NOMO-1 treated with dmso at 0.1 percent for 144 hours (cell line): Measurements from ENCODE around the gene DENND1A.
"Not testable (repeated sequence)": the region's sequence is repeated elsewhere in the genome, so short reads cannot be mapped to it uniquely, and the experiment has no call there.

Experiments used
- DNase-seq: peaks from one replicate; lab custom pipeline; 2025; ENCODE audit not compliant: unreplicated experiment; lab: John Stamatoyannopoulos, UW

Gene DENND1A, protein sequence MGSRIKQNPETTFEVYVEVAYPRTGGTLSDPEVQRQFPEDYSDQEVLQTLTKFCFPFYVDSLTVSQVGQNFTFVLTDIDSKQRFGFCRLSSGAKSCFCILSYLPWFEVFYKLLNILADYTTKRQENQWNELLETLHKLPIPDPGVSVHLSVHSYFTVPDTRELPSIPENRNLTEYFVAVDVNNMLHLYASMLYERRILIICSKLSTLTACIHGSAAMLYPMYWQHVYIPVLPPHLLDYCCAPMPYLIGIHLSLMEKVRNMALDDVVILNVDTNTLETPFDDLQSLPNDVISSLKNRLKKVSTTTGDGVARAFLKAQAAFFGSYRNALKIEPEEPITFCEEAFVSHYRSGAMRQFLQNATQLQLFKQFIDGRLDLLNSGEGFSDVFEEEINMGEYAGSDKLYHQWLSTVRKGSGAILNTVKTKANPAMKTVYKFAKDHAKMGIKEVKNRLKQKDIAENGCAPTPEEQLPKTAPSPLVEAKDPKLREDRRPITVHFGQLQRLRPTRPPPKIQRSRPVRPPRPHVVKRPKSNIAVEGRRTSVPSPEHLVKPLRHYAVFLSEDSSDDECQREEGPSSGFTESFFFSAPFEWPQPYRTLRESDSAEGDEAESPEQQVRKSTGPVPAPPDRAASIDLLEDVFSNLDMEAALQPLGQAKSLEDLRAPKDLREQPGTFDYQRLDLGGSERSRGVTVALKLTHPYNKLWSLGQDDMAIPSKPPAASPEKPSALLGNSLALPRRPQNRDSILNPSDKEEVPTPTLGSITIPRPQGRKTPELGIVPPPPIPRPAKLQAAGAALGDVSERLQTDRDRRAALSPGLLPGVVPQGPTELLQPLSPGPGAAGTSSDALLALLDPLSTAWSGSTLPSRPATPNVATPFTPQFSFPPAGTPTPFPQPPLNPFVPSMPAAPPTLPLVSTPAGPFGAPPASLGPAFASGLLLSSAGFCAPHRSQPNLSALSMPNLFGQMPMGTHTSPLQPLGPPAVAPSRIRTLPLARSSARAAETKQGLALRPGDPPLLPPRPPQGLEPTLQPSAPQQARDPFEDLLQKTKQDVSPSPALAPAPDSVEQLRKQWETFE

DNA sequence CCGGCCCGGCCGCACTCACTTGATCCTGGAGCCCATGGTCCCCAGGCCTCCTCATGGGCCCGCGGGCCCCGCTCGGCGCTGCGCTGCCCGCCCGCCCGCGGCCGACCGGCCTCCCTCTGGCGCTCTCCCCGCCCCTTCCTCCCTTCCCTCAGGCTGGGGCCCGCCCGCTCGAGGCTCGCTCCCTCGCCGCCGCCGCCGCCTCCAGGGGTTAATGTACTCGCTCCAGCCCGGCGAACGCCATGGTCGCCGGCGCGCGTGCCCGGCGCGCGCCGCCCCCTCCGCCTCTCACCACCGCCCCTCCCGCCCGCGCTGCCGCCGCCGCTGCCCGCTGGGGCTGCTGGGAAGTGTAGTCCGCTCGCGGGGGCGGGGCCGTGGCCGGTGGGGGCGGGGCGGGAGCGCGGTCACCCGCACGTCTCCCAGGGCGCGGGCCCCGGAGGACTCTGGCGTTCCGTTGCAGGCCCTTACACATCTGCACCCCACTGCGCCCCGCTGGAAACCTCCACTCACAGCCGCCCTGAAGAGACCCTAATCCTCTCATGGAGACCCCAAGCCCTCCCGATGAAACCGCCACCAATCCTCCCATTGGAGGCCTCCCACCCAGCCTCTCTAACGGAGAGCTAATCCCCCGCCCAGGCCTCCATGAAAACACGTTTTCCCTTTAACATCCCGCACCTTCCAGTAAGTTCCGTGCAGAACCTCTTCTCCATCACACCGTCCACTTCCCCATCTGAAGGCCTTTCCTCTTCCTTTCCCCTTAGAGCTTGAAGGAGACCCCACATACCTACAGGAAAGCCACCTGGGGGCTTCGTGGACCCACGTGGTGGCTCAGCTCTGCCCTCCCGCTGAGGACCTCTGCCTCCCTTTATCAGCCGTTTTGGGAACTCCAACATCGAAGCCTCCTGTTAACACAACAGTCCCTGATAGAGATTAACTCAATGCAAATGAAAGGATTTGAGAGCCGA, at the start of gene DENND1A:
Gene DENND1A (minus strand): TSS at position 257 of the 962 bp plus-strand sequence. CDS start 221 bp downstream, at position 36.
- peak; percentile 89 for DNase-seq

DNA sequence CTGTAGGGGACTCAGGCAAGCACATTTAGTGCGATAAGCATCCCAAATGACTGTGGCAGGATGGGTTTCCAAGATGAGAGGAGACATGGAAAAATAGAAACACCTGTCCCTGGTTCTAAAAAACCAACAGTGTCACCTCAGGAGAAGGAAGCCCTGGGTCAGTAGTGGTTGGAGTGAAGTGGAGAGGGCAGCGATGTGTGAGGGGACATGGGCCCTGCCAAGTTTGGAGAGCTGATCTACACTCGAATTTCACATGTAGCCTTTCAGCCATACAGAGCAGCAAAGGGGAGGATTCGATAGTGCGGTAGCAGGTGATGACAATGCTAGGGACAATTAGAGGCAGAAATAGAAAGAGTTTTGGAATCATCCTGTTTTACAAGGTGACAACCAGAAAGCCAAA, 49.1 kb upstream of the DENND1A start:
- DNase-seq, result no peak

DNA sequence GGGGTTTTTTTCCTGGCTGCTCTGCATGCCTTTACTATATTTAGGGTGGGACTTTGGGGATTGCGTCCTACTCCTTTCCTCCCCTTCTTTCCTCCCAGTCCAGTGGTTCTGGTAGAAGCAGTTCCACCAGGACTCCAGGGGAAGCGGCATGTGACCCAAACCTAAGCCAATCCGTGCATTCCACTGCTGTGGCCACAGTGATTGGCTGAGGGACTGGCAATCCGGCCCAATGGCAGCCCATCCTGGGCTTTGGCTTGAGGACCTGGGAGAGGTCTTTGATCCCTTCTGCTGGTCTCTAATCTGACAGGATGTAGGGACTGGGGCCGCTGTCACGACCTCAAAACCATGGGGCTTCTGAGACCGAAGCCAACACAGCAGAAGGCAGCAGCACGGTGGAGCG, 46.7 kb upstream of the DENND1A start:
- not testable (repeated sequence) for DNase-seq

DNA sequence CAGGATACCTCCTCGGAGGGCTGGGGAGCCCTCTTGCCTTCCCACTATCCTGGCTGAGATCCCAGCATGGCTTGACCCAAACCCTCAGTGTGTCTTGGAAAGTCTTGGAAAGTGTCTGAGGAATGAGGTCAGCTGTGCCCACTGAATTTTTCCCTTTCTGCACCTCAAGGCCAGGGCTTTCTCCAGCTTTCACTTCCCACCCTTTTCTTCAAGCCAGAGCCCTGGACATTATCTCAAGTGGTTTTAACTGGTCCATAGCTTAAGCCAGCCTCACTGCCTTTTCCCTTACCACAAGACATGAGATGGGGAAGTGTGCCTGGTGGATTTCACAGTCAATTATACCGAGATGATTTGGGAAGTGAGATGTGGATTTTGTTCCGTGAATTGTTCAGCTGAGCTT, 45.9 kb upstream of the DENND1A start:
- DNase-seq, result no peak

DNA sequence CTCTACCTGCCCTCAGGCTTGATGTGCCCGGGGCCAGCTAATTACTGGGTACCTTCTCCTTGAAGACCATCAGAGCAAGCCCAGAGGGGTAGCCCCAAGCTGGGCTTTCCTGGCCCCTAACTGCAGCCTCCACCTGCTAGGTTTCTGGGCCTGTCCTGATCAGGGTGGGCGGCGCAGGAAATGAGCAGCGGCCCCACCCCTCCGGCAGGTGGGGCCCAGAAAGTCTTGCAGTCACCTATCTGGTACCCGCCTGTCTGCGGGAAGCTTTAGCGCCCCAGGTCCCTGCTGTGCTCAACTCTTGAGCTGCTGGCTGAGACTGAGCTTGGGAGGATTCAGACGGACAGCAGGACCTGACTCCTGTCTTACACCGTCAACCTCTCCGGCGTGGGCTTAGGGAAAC, 44.5 kb upstream of the DENND1A start:
- DNase-seq, result no peak

DNA sequence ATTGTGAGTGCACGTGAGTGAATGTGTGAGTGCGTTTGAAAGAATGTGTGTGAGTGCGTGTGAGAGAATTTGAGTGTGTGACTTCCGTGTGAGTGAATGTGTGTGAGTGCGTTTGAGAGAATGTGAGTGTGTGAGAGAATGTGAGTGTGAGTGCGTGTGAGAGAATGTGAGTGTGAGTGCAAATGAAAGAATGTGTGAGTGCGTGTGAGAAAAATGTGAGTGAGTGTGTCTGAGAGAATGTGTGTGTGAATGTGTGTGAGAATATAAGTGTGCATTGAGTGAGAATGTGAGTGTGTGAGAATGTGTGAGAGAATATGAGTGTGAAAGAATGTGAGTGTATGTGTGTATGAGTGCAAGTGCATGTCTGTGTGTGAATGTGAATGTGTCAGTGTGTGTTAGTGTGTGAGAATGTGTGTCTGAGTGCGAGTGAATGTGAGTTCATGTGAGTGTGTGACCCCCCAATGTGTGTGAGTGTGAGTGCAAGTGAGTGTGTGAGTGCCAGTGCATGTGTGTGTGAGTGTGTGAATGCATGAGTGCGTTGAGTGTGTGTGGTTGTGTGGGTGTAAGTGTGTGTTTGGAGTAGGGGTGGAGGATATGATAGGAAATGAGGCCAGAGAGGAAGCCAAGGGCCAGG, 43.8 kb upstream of the DENND1A start:
- DNase-seq, result no peak

DNA sequence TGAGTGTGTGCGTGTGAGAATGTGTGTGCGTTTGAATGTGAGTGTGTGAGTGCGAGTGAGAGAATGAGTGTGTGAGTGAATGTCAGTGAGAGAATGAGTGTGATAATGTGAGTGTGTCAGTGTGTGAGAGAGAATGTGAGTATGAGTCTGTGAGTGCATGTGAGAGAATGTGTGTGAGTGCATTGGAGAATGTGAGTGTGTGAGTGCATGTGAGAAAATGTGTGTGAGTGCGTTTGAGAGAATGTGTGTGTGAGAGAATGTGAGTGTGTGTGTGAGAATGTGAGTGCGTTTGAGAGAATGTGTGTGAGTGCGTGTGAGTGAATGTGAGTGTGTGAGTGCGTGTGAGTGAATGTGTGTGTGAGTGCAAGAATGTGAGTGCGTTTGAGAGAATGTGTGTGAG, 42.7 kb upstream of the DENND1A start:
- no peak for DNase-seq

DNA sequence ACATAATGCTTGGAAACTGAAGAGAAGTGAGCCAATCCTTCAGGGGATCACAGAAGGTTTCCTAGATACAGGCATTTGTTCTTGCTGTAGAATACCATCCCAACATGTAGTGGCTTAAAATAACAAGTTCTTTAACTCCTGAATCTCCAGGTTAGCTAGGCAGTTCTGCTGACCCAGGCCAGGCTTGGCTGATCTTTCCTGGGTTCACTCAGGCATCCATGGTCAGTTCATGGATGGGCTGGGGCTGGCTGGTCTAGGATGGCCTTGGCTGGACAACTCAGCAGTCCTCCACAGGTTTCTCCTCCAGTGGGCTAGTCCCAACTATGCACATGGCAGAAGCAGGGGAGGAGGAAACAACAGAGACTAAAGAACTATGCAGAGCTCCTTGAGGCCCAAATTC, 37.4 kb upstream of the DENND1A start:
- DNase-seq, result no peak

DNA sequence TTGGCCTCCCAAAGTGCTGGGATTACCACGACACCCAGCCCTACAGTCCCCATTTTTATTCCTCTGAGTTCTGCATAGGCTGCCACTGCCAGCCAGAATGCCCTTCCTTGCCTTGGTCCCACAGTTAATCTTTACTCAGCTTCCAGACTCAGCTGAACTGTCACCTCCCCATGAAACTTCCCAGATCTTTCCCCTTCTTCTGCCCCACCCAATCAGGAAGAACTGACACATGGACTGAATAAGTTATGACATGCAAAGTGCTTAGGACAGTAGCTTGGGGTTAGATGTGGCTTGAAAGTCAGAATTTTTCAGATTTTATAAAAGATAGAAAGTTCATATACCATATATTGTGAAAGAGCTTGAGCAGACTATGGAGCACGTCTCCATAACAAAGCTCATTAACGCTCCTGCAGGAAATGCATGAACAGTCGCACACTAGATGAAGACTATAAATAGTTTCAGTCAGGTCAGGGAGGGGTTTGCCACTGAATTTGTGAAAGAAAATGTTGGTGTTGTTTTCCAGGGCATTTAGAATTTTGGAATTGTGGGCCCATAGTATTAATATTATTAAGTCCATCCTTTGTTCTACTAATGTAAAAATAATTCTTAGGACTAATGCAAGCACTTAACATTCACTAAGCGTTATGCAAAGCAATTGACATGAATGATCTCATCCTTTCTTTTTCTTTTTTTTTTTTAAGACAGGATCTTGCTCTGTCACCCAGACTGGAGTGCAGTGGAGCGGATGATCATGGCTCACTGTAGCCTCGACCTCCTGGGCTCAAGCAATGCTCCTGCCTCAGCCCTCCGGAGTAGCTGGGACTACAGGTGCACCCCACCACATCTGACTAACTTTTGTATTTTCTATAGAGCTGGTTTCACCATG, 36.1 kb upstream of the DENND1A start:
- DNase-seq, result no peak

DNA sequence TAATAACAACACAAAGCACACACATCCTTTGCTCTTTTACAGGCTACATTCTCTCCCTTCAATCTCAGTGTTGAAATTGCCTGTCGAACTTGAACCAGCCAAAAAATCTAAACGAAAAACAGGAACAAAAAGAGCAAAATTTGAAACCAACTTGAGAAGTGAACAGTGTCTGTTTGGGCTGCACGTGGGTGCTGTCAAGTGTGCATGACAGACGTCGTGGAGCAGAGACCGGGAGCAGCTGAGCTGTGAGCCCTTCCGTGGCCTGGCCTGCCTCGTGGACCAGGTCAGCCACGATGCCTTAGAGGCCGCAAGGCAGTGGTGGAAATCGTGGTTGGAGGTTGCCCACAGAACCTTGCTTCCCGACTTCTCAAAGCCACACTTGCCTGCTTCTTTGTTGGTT, 34.8 kb upstream of the DENND1A start:
- peak; percentile 8 for DNase-seq

DNA sequence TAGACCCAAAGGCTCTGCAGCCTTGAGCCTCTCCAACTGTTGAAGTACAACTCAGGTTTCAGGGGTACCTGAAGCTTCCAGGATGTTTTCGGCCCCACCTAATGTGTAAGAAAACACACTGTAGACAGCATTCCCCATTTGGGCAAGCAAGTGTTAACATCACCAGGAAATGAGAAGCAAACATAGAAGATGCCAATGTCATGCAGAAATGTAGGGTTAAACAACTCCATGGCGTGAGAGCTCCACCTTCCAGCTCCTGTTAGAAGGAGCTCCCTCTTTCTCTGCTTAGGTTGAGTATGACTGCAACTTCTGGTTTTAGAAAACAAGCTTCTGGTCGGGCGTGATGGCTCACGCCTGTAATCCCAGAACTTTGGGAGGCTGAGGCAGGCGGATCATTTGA, 31.0 kb upstream of the DENND1A start:
- no peak for DNase-seq

DNA sequence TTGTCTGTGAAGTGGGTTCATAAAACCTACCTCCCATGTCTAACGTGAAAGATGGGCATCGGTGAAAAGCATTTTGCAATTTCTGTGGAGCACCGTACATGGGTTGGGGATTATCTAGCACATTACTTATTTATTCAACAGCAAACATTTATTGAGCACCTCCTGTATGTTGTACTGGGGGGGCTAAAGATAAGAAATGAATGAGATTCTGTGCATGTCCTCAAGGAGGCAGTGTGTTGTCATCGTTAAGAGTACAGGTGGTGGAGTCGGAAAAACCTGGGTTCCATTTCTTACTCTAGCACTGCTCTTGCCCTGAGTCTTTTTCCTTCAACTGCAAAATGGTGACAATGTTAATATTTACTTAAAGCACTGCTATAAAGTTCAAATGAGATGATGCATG, 30.4 kb upstream of the DENND1A start:
- no peak for DNase-seq

DNA sequence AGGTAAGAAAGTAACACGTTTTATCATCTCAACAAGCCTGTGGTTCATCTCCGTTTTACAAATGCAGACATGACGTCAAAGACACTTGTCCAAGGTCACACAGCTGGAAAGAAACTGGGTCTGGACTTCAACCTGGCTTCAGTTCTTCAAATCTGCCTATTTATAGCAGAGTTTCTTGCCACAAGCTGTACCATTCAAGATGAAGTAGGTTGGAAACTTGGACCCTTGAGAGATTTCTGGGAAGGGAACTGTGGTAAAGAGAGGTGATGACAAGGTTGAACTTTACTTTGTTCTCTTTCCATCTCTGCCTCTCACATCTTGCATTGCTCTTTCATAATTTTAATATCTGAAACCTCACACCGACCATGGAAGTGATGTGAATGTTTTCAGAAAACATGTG, 29.9 kb upstream of the DENND1A start:
- no peak for DNase-seq

DNA sequence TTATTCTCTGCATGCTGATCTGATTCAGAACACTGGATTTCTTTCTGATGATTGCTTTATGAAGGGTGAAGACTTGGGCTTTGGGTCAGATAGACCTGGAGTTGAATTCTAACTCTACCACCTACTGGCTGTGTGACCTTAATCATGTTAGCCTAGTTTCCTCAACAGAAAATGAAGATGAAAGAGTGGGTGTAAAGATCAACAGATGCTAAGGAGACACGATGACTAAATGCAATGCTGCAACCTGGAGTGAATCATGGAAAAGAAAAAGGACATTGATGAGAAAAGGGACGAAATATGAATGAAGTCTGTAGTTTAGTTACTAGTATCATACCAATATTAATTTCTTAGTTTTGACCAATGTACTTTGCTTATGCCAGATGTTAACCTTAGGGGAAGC, 27.8 kb upstream of the DENND1A start:
- no peak for DNase-seq

DNA sequence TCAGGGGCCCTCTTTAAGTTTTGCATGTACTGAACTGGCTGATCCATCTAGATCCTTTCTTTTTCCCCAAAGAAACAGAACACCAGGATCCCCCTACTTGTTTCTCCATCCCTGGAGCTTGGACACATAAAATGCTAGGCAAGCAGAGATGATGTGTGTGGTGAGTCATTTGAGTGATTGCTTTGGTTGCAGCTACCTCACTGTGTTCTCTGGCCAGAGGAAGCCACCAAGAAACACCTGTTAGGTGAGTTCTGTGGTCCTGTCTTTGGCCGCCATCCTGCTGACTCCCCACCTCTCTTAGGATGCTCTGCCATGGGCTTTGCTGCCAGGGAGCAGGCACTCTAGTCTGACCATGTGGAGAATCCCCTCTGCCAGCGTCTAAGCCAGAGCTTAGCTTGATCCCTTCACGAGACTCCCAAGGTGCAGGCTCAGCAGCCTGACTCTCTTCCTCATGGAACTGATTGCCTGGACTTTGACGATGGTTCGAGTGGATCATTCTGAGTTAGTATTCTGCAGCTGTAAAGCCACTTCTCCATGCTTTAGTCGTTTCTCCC, 27.3 kb upstream of the DENND1A start:
- DNase-seq, result no peak

DNA sequence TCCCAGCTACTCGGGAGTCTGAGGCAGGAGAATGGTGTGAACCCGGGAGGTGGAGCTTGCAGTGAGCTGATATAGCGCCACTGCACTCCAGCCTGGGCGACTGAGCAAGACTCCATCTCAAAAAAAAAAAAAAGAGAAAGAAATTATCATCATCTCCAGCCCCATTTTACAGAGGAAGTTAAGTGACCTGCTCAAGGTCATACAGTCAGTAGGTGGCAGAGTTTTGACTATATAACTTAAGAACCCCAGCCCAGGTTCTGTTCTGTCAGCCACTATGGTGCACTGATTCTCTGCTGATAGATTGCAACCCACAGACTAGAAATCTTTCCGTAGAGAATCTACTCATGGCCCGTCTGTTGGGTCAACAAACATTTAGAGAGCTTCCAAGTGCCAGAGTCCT, 25.7 kb upstream of the DENND1A start:
- DNase-seq, result no peak

DNA sequence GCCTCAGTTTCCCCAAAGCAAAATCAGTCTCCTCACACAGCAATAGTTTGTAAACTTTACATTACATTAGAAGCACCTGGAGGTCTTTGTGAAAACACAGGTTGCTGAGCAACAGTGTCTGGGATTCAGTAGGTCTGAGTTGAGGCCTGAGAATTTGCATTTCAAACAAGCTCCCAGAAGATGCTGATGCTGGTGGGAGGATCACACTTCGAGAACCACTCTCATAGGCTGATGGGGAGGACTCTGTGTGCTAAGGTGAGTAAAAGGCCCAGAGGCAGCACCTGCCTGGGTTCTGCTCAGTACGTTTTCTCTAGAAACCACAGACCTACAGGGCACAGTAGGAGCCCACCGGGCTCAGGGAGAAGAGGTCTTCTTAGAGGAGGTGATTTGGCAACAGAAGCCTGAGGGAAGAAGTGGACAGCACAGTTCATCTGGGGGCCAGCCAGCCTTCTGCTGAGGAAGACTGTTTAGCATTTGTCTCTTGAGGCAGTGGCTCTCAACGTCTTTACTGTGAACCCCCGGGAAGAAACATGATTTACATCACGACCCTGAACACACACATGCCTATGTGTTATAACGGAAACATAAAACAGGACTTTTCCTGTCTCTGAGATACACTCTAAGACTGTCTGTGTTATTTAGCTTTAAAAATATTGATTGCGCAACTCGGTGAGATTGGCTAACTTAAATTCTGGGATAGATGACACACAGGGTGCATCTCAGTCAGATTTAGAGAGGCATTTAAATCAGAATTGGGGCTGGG, 24.8 kb upstream of the DENND1A start:
- DNase-seq, result no peak
